Measurements from ENCODE around the gene SLC22A17.
"Not testable (repeated sequence)": the region's sequence is repeated elsewhere in the genome, so short reads cannot be mapped to it uniquely, and the experiment has no call there.

Gene SLC22A17
- total RNA-seq = 1.3 to 15.2 reads per million in 2 experiments

- DNase-seq (ENCODE audit: low read depth) = peak; percentile 68
Observed at GRCh38 chr14:23352506-23353432, at the start of gene SLC22A17. Gene SLC22A17 (minus strand): TSS chr14:23352887.

DNA sequence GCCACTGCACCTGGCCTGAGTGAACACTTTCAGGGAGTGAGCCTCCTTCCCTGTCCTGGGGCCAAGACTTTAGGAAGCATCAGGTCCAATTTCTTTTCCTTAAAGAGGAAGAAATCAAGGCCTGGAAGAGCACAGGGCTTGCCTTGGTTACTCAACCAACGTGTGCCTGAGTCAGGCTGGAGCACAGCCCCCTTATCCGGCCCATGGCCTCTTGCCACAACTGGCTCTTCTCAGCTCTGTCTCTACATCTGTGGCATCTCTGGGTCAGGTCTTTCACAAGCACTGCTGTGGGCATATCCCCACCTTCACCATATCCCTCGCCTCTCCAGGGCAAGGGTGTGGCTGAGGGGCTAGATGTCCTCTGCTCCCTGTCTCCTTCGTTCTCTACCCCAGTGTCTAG, 48.6 kb upstream of the SLC22A17 start:
- DNase-seq (ENCODE audit: low read depth) = no peak

GRCh38 chr14:23400496-23401149, 47.9 kb upstream of the SLC22A17 start:
- not testable (repeated sequence) for DNase-seq (ENCODE audit: low read depth)

- no peak for DNase-seq (ENCODE audit: low read depth)
Observed at GRCh38 chr14:23399591-23399990, 46.9 kb upstream of the SLC22A17 start.

- no peak for DNase-seq (ENCODE audit: low read depth)
Observed at GRCh38 chr14:23399136-23399535, 46.4 kb upstream of the SLC22A17 start.

- DNase-seq (ENCODE audit: low read depth) = no peak
Observed at GRCh38 chr14:23398348-23398747, 45.7 kb upstream of the SLC22A17 start.

DNA sequence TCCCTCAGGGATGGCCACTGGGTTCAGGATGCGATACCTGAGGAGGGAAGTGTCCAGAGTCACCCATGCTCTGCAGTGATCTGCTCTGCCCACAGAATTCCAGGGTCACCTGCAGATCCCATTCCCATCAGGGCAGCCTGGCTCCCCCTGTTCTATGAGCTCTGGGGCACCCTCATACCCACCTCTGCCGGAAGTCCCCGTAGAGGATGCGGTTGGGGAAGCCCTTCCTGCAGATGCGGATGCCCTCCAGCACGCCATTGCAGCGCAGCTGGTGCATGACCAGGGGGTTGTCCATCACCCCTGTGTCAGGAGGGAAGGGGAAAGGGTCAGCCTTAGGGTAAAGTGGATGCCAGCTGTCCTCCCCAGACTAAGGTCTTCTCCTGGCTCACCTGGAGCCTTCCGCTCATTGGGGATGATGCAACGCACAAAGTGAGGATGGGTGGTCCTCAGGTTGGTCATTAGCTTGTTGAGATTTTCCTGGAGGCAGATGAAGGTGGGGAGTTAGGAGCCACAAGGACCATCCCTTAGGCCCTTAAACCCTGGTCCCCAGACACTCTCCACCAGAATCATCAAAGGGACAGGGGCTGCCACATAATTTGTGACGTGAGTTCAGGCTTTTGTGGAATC, 44.2 kb upstream of the SLC22A17 start:
- DNase-seq (ENCODE audit: low read depth) = no peak

DNA sequence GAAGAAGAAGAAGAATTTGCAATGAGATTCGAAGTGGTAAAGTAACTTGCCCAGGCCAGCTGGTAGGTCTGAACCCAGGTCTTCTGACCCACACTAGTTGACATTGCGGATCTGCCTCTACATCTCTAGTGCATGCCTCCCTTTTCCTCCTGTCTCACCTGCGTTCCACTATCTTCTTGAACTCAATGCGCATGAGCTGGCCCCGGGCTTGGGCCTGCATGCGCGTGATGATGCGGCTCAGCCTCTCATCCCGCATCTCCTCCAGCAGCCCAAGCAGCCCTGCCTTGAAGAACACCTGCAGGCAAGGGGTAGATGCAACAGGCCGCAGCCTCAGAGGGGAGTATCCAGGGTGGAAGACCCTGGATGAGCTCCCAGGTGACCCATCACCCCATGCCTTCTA, 43.4 kb upstream of the SLC22A17 start:
- DNase-seq (ENCODE audit: low read depth) = no peak

- no peak for DNase-seq (ENCODE audit: low read depth)
Observed at GRCh38 chr14:23392613-23393012, 39.9 kb upstream of the SLC22A17 start.

DNA sequence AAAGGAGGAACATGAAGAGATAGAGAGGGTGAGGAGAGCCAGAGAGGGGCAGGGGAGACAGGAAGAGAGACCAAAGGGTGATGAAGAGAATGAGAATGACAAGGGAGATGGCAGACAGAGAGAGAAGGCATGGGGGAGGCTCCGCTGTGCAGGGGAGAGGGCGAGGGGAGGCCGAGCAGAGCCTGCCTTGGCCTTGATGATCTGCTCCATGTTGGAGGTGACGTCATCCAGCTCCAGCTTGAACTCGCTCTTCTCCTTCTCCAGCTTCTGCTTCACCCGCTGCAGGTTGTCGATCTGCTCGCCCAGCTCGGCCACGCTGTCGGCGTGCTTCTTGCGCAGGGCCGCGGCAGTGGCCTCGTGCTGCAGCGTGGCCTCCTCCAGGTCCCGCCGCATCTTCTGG, 37.2 kb upstream of the SLC22A17 start:
- DNase-seq (ENCODE audit: low read depth) = not testable (repeated sequence)

DNA sequence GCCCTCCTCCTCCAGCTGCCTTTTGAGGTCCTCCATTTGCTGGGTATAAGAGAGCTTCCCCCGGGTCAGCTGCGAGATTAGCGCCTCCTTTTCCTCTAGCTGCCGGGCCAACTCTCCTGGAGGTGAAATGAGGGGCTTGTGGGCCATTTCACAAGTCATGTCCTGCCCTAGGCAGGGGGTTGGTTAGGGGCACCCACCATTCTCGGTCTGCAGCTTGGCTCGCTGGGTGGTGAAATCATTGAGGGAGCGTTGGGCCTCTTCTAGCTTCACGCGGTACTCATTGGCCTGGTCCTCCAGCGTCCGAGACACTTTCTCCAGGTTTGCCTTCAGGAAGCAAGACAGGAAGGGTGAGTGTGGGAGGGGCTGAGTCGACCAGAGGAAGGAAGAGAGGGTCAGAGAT, 36.7 kb upstream of the SLC22A17 start:
- no peak for DNase-seq (ENCODE audit: low read depth)

- no peak for DNase-seq (ENCODE audit: low read depth)
Observed at GRCh38 chr14:23388996-23389395, 36.3 kb upstream of the SLC22A17 start.

GRCh38 chr14:23387916-23388882, 35.5 kb upstream of the SLC22A17 start:
- no peak for DNase-seq (ENCODE audit: low read depth)

GRCh38 chr14:23386999-23387398, 34.3 kb upstream of the SLC22A17 start:
- no peak for DNase-seq (ENCODE audit: low read depth)

DNA sequence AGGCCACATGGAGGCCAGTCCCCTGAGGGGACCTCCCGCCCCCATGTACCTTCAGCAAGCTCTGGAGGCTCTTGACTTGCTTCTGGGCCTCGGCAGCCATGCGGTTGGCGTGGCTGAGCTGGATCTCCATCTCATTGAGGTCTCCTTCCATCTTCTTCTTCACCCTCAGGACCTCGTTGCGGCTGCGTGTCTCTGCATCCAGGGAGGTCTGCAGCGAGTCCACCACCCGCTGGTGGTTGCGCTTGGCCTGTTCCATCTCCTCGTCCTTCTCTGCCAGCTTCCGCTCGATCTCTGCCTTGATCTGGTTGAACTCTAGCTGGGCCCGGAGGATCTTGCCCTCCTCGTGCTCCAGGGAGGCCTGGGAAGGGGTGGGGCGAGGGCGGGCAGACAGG, 33.6 kb upstream of the SLC22A17 start:
- not testable (repeated sequence) for DNase-seq (ENCODE audit: low read depth)

GRCh38 chr14:23385642-23386265, 33.1 kb upstream of the SLC22A17 start:
- no peak for DNase-seq (ENCODE audit: low read depth)

DNA sequence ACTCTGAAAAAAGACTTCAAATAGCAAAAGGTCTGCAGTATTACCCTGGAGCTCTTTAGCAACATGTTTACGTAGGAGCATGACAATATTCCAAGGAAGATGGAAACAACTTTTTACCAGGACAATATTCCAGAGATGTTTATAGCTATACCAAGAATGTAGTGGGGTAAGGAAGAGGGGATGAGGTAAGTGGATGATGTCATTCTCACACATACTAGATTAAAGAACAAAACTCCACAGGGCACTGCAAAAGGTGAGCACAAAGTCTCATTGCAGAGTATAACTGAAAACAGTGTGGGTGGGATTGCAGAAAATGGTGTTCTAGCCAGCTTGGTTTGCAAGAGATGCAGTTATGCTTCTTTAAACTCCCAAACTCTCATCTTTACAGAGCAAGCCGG, 32.6 kb upstream of the SLC22A17 start:
- no peak for DNase-seq (ENCODE audit: low read depth)

- DNase-seq (ENCODE audit: low read depth) = no peak
Observed at GRCh38 chr14:23384364-23385080, 31.8 kb upstream of the SLC22A17 start.

DNA sequence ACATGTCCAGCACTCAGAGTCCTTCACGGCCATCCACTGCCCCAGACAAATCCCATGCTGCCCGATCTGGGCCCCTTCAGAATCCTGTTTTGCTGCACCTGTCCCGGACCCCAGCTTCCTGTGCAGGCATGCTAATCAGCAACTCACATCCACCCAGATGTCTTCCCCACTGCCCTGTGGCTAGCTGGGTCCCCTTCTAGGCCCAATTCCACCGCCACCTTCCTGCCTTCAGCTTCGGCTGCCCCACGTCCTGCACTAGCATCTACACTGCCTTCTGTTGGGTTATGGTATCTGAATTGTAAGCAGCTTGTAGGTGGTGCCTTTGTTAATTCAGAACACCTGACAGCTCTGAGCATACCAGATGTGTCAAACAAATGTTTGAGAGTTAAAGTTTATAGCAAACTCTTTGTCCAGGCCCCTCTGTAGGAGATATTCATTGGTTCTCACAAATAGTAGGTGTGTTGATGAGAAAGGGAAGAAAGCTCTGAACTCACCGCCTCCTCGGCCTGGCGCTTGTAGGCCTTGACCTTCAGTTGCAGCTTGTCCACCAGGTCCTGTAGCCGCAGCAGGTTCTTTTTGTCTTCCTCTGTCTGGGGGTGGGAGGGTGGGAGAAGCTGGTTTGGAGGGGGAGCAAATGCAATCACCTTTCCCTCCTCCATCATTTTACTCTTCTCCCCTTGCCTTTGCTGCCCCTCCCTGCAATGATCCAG, 30.2 kb upstream of the SLC22A17 start:
- no peak for DNase-seq (ENCODE audit: low read depth)

DNA sequence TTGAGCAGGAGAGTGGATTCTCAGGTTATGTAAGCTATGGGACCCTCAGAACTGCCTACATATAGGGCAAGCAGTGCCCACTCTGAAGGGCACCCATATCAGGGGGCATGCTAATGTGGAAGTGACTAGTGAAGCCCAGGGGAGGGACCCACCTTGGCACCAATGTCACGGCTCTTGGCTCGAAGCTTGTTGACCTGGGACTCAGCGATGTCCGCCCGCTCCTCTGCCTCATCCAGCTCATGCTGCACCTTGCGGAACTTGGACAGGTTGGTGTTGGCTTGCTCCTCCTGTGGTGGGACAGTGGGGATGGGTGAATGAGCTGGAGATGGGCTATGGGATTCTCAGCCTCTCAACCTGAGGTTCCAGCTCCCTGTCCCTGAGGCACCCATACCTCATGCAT, 29.6 kb upstream of the SLC22A17 start:
- no peak for DNase-seq (ENCODE audit: low read depth)

Data from T follicular helper cell (primary cell).